Activated CD4-positive, alpha-beta T cell treated with anti-CD3 and anti-CD28 coated beads, Interleukin-2, amount 50 U/mL, for 4 hours (primary cell): Measurements from ENCODE around the gene TLE5.

Source experiments
- DNase-seq, 2 experiments: peaks; one replicate each; pipeline ENCODE4 v3.0.0-alpha.2; 2020

TLE5 gene, protein sequence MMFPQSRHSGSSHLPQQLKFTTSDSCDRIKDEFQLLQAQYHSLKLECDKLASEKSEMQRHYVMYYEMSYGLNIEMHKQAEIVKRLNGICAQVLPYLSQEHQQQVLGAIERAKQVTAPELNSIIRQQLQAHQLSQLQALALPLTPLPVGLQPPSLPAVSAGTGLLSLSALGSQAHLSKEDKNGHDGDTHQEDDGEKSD

GRCh38 chr19:3062165-3063105 is at the start of gene TLE5:
TLE5 (minus strand) TSS chr19:3062495; CDS start chr19:3062200, 295 bp downstream.
- DNase-seq, result peak; percentile 57 to 62

DNA sequence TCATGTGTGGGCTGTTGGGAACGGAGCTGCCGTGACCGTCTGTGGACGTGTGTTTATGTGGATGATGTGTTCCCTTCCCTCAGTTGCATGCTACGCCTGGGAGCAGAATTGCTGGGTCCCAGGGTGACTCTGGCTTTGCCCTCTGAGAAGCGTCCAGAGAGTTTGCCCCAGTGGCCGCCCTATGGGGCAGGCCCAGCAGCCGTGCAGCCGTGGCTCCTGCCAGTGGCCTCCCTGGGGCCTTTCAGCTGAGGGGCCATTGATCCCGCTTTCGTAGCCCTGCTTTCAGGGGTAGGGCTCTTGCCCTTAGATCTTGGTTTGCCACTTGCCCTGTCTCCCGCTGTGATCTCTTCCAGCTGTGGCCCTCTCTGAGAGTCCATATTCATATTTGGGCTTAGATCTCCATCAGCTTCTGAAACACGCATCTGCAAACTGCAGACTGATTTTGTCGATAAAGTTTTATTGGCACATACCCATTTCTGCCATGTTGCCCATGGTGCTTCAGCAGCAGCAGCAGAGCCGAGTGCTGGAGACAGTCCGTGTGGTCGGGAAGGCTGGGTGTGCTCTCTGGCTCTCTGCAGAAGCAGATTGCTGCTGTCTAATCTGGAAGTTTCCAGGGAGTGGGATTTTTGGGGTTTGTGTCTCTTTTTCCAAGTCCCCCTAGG is 49.4 kb upstream of the TLE5 start:
- no peak for DNase-seq

DNA sequence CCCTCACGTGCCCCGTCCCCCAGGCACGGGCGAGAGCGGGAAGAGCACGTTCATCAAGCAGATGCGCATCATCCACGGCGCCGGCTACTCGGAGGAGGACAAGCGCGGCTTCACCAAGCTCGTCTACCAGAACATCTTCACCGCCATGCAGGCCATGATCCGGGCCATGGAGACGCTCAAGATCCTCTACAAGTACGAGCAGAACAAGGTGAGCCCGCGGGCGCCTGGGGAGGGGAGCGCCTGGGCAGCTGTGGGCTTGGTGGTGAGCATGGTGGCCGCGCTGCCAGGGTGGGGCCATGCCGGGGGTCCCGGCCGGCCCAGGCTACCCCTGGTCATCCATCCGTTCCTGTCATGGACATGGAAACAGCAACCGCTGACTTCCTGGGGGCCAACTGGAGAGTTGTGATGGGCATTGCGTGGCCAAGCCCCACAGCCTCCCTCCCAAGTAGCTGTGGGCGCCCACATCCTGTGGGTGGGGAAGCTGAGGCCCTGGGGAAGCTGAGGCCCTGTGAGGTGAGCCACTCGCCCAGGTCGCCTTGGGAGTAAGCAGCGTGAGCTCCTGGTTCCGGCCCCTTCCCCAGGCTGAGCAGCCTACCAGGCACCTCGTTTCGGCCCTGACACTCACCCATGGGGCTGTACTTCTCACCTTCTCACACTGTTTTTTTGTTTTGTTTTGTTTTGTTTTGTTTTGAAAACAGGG is 48.0 kb upstream of the TLE5 start:
- no peak for DNase-seq

- no peak for DNase-seq
Observed at GRCh38 chr19:3109491-3109890, 47.2 kb upstream of the TLE5 start.

- DNase-seq, result peak; percentile 67 to 68
Observed at GRCh38 chr19:3108775-3109174, 46.5 kb upstream of the TLE5 start.

- no peak for DNase-seq
Observed at GRCh38 chr19:3107658-3108057, 45.4 kb upstream of the TLE5 start.

DNA sequence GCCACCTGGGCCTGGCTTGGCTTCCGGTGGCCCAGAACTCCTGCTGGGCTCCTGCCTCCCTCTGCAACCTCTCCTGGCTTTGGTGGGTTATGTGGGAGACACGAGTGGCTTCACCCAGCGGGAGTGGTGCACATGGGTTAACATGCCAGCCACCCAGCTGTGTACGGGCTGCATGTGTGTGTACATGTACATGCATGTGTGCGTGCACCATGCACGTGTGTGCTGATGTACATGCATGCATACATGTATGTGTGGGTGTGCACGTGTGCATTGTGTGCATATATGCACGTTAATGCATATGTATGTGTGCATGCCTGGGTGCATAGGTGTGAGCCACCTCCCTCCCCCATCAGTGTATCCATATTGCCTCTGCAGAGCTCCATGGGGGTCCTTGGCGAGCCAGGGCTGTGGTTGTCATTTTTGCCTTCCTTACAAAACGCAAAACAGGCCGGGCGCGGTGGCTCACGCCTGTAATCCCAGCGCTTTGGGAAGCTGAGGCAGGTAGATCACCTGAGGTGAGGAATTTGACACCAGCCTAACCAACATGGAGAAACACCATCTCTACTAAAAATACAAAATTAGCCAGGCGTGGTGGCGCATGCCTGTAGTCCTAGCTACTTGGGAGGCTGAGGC is 44.3 kb upstream of the TLE5 start:
- no peak for DNase-seq

DNA sequence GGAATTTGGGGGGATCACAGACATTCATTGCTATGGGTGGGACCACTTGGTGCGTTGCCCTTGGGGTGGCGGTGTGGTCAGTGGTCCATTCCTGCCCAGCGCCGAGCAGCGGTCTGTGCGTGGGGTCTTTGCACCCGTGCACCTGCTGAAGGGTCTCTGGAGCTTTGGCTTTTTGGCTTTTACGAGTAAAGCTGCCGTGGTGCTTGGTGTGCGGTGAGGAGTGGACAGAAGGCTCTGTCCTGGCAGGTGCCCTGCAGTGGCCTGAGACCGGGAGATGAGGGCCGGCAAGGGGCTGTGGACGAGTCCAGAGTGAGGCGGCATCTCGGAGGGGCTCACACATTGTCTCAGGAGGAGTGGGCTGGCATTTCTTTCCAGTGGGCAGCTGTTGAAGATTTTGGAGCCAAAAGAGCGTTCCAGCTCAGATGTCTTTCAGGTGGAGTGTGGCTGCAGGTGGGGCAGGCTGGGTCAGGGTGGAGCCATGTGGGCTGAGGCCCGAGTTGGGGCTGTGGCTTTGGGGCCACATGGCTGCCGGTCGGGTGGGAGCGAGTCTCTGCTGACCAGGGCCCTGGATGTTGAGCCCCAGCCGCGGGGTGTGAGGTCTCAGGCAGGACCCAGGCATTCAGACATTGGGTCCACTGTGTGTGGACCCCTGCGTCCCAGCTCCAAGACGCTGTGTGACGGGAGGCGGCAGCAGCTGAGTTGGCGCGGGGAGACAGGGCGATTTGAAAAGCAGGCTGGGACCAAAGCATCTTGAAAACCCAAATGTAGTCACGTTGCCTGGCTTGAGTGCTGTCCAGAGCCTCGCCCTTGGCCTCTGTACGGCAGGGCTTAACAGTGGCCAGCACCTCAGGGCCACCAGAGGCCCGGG is 43.6 kb upstream of the TLE5 start:
- no peak for DNase-seq

GRCh38 chr19:3104708-3104983 is 42.4 kb upstream of the TLE5 start:
- no peak for DNase-seq

DNA sequence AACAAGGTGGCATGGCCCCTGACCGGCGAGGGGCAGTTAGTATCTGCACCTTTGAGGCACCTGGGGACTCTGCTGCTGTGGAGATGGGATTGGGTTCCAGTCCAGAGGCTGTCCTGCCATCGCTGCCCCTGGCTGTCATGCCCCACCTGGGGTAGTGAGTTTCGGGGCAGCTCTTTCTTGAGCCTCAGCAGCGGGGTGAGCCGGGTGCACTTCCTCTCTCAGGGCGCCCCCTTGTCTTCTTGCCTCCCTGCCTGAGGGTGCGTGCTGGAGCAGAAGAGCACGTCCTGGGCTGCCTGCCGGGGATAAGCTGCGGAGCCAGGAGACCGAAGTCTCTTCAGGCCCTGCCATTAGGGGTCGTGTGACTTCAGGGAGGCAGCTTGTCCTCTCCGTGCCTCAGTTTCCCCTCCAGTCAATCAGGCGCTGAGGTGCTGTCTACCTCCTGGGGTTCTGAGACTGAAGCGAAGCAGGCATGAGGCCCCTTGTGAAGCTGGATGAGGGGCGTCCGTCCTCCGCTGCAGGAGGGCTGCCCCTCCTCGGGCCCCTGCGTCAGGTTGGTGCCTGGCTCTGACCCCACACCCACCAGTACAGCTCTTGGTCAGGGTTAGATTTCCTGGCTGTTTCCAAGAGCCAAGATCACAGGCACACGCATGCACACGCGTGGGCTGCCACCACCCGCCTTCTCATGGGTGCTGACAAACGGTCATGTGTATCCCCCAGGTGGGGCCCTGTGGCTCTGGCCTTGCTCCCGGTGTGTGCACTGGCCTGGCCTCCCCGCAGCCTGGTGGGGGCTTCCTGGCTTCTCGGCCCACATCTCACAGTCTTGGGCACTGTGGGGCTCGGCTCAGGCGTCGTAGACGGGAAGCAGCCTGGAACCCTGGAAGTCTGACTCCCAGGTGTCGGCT is 40.2 kb upstream of the TLE5 start:
- DNase-seq, result no peak

DNA sequence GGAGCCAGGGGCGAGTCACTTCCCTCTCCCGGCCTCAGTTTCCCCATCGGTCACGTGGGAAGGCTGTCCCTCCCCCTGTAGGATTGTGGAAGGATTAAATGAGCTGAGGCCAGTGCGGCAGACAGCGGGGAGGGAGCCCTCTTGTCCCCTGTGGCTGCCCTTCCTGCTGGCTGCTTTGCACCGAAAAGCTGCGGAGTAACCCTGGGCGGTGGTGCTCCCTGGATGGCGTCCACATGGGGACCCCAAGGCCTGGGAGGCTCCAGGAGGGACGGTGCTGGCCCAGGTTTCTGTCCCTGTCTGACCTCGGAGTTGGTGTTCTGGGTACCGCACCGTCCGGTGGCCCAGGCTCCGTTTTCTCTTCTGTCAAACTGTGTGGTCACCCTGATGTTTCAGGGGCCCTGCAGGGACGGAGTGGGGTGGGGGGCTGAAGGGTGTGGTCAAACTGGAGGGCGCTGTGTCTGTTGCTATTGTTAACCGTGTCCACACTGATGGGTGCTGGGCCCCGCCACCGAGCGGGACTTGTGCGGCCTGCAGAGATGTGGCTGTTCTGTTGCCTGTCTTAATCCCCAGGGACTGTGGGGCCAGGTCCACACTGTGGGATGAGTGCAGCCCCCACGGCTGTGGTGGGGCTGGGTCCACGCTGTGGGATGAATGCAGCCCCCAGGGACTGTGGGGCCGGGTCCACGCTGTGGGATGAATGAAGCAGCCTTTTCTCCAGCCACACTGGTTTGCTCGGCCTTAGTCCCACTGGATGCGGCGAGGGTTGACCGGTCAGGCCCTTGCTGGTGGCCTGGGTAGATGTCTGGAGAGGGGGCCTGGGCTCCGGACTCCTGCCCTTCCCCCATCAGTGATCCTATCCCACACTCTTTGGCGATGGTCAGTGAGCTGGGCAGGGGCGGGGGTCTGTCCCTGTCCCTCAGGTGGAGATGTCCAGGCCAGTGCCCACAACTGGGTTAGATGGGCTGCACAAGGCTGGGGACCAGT is 38.7 kb upstream of the TLE5 start:
- no peak for DNase-seq

DNA sequence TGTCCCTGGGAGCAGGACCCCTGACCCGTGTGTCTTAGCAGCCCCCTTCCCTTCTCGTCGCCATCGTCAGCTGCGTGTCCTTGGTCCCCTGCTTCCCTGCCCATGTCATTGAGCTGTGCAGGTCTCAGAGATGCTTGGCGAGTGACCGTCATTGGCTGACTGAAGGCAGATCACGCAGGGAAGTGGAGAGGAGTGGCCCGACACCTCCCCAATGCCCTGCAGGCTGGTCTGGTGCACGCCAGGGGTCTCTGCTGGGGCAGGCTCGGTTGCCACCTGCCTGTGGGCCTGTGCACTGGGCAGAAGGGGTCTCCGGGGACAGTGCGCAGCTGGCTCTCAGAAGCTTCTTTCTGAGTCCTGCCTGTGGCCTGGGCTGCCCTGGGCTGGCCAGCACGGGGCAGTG is 38.0 kb upstream of the TLE5 start:
- no peak for DNase-seq

DNA sequence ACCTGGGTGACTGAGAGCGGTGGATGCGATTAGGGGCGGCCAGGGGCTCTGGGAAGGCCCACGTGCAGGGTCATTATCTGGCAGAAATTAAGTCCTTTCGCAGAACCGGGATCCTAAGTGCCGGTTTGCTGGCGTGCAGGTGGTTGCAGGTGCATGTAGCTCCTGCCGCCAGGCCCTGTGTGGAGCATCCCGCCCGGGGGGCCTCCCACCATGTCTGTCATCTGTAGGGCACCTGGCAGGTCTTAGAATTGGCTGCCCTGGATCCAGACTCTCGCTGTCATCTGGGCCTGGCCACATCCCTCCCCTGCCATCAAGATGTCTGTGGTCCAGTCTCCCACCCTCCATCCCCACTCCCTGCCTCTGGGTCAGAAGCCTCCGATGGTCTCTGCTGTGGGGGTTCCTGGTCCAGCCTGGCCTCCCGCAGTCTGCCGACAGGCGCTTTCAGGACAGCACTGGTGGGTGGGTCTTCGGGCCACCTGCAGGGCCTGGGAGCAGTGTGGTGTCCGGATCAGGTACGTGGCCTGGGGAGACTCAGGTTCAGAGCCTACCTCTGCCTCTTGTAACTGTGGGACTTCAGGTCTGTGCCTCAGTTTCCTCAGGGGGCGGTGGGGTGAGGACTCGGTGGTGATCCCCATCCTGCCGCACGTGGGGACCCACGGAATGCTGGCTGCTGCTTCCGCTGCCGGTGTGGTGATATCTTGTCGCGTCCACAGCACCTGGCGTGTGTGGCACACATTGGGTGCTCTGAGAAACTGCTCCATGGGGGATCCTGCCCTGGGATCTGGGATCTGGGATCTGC is 37.3 kb upstream of the TLE5 start:
- no peak for DNase-seq

GRCh38 chr19:3098515-3099346 is 36.4 kb upstream of the TLE5 start:
- DNase-seq, result no peak

- DNase-seq, result no peak
Observed at GRCh38 chr19:3098141-3098514, 35.8 kb upstream of the TLE5 start.

DNA sequence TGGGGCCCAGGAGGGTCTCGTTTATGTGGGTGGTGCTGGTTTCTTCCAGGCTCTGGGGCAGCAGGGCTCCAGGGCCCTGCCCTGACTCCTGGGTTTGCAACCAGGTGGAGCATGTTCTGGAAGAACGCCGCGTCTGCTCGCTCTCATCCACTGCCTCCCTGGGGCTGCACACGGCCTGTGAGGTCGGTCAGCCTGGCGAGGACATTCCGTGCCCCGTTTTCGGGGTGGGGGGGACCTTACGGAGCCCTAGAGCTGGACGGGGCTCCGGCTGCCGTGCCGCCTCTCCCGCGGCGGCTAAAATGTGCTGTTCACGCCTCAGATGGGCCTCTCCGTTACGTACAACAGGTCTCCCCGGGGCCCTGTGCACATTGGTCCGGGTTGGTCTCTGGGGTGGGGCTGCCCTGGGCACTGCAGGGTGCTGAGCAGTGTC is 35.2 kb upstream of the TLE5 start:
- DNase-seq, result no peak

DNA sequence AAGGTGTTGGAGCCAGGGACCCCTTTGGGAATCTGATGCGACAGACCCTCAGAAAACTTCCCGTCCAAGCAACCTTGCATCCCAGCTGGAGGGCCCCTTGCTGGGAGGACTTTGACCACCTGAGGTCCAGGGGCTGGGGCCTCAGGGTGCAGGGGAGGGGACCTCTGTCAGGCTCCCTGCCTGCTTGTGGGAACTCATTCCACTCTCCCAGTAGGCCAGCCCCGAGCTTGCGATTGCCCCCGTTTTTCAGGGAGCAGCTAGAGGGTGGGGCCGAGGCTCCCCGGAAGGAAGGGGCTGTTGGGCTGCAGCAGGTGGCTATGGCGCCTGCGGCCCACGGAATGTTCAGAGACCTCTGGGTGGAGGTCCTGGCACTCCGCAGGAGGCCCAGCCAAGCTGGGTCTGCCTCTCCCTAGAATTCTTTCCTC is 34.6 kb upstream of the TLE5 start:
- no peak for DNase-seq
